ENCODE data around the gene KCNG1. TPM values are rescaled to one million over a fixed set of nuclear protein-coding genes. Genes with fewer than 3 reads are reported as not detected.

Gene KCNG1
- total RNA-seq, 2 donors from 2014 or later, result 0.41 to 1.9 TPM

DNA sequence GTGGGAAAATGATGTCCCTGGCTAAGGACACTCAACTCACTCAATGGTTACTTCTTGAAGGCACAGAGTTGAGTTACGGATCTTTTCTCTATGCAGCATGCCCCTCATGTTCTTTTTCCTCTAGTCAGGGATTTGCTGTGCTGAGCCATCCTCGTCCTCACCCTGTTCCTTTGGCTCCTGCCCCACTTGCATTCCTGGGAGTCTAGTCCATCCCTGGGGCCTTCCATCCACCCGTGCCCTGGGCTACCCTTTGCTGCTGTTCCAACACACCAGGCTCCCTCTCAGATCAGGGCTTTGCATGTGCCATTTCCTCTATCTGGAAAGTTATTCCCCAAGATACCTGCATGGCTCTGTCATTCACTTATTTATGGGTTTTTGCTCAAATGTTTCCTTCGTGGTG, 13.3 kb upstream of the KCNG1 start:
- TF ChIP-seq, protein P1, sequence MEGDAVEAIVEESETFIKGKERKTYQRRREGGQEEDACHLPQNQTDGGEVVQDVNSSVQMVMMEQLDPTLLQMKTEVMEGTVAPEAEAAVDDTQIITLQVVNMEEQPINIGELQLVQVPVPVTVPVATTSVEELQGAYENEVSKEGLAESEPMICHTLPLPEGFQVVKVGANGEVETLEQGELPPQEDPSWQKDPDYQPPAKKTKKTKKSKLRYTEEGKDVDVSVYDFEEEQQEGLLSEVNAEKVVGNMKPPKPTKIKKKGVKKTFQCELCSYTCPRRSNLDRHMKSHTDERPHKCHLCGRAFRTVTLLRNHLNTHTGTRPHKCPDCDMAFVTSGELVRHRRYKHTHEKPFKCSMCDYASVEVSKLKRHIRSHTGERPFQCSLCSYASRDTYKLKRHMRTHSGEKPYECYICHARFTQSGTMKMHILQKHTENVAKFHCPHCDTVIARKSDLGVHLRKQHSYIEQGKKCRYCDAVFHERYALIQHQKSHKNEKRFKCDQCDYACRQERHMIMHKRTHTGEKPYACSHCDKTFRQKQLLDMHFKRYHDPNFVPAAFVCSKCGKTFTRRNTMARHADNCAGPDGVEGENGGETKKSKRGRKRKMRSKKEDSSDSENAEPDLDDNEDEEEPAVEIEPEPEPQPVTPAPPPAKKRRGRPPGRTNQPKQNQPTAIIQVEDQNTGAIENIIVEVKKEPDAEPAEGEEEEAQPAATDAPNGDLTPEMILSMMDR (IDR thresholded peaks at IDR 0.05), result no peak
- ATAC-seq (ENCODE audit: insufficient number of reproducible peaks, low FRiP score, low read depth), result no peak
- Histone ChIP-seq H3K9me3 (no peaks in the 10 kb centered on the region), H3K36me3 (no peaks in the 10 kb centered on the region), H3K27ac (no peak overlapping the region), H3K27me3 (replicated peaks; ENCODE audit: insufficient read depth) (no peaks in the 10 kb centered on the region), H3K4me1 (ENCODE audit: control insufficient read depth in 1 of 2, low read depth in 2 of 2) (no peaks in the 10 kb centered on the region), H3K4me3 (no peak overlapping the region)
- no peak for DNase-seq (ENCODE audit: low spot score)

DNA sequence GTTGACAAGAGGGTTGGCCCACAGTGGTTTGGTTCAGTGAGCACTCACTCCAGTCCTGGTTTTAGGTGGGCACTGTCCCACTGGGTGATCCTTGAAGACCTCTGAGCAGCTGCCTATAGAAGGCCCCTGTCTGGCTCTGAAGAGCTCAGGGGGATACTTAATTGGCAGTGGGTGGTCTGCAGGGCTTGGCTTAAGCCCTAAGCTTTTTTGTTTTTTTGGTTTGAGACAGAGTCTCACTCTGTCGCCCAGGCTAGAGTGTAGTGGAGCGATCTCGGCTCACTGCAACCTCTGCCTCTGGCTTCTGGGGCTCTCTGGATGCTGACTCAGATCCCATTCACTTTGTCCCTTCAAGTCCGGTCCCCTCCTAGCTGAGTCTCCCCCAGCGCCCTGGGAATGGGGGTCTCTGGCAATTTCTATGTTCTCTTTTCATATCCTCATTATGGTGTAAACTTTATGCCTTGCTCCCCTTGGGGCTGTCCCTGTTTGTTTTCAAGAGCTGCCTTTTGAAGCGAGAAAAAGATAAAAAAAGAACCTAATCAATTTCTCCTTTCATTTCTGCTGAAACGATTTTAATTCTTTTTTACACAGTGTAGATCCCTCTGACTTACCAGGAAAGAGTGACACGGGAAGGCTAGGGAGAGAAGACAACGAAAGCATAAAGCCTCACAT, 12.2 kb upstream of the KCNG1 start:
- no peaks in the 10 kb centered on the region for H3K9me3 ChIP-seq
- H3K4me3 ChIP-seq, result no peak overlapping the region
- no peaks in the 10 kb centered on the region for H3K27me3 ChIP-seq (replicated peaks; ENCODE audit: insufficient read depth)
- no peak for DNase-seq (ENCODE audit: low spot score)
- TF ChIP-seq, protein P1 (IDR thresholded peaks at IDR 0.05), result no peak
- H3K27ac ChIP-seq, result no peak overlapping the region
- no peaks in the 10 kb centered on the region for H3K4me1 ChIP-seq (ENCODE audit: control insufficient read depth in 1 of 2, low read depth in 2 of 2)
- ATAC-seq (ENCODE audit: insufficient number of reproducible peaks, low FRiP score, low read depth), result no peak
- H3K36me3 ChIP-seq, result no peaks in the 10 kb centered on the region

DNA sequence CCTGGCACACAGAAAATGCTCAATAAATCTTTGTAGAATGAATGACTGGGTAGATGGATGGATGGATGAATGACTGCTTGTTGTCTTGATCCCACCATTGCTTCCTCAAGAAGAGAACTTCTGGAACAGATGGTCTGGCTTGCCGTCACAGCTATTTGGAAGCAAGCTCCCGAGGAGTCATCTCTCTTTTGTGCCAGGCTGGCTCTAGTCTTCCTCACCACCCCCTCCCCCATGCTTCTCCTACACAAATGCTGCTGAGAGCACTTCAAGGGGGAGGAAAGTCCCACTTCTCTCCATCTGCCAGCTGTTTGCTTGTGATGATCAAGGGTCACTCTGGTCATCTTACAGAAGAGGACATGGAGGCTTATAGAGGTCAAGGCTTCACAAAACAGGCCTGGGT, 11.6 kb upstream of the KCNG1 start:
- H3K27me3 ChIP-seq (replicated peaks; ENCODE audit: insufficient read depth), result peaks cover 4% of the 10 kb centered on the region
- ATAC-seq (ENCODE audit: insufficient number of reproducible peaks, low FRiP score, low read depth) (no peak), DNase-seq (ENCODE audit: low spot score) (no peak)

DNA sequence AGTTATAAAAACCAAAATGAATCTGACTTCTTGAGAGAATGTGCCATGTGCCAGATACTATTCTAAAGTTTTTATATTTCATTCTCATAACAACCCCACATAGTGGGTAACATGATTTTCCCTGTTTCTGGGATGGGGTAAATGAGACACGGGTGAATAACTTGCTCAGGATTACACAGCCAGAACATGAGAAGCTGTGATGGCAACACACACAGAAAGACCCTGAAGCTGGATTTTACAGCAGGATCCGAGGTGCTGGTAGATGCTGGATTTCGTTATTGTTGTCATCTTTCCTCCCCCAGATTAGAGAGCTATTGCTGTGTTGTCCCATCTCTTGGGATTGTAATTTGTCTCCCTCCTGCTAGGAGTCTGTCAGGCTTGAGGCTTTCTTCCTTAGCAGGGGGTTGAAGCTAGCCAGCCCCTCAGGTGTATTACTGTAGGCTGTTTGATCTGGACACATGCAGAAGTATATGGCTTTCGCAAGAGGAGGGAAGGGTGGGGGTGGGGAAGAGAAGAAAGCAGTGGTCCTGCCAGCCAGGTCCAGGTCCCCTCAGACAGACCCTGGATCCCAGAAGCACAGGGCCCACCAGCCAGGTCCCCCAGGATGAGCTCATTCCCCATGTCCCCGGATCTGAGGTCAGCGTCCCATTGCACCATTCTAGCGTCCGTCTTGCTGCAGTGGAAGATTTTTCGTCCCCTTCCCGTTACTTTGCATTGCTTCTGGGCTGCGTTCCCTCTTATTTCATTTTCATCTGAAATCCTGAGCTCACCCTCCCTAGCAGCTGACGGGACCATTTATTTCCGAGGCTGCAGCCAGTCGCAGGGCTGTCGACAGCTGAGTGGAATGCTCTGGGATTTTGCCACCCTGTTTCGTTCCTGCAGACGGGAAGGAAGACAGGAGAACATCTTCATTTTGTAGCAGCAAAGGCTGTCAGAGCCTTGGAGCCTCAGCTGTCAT, 7.3 kb upstream of the KCNG1 start:
- H3K27ac ChIP-seq, result no peak overlapping the region
- no peaks in the 10 kb centered on the region for H3K4me1 ChIP-seq (ENCODE audit: control insufficient read depth in 1 of 2, low read depth in 2 of 2)
- peaks cover 5% of the 10 kb centered on the region for H3K27me3 ChIP-seq (replicated peaks; ENCODE audit: insufficient read depth)

More for the DNA sequence above, 11.6 kb upstream of the KCNG1 start:
- no peak overlapping the region for H3K27ac ChIP-seq
- H3K9me3 ChIP-seq, result no peaks in the 10 kb centered on the region
- TF ChIP-seq, protein P1 (IDR thresholded peaks at IDR 0.05), result no peak
- no peaks in the 10 kb centered on the region for H3K36me3 ChIP-seq
- no peak overlapping the region for H3K4me3 ChIP-seq
- no peaks in the 10 kb centered on the region for H3K4me1 ChIP-seq (ENCODE audit: control insufficient read depth in 1 of 2, low read depth in 2 of 2)

DNA sequence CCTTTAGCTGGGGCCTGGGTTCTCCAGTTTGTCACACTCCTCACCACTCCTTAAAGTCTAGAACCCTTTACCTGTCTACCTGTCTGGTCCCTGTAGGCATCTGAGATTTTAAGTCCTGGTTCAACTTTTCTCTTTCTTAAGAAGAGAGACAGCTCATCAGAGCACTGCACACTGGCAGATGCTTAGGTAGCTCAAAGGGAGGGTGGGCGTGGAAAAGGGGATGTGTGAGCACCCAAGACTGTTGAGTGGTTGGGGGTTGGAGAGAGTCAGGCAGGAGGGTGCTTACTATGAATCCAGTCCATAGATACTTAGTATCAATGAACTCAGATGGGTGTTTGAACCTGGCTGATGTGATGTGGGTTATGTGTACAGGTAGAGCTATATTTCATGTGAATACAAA, 6.6 kb upstream of the KCNG1 start:
- Histone ChIP-seq H3K27ac (no peak overlapping the region), H3K9me3 (no peaks in the 10 kb centered on the region), H3K27me3 (replicated peaks; ENCODE audit: insufficient read depth) (peaks cover 5% of the 10 kb centered on the region), H3K4me1 (ENCODE audit: control insufficient read depth in 1 of 2, low read depth in 2 of 2) (no peaks in the 10 kb centered on the region), H3K36me3 (no peaks in the 10 kb centered on the region), H3K4me3 (no peak overlapping the region)
- ATAC-seq (ENCODE audit: insufficient number of reproducible peaks, low FRiP score, low read depth) (no peak), DNase-seq (ENCODE audit: low spot score) (no peak)
- TF ChIP-seq, protein P1 (IDR thresholded peaks at IDR 0.05), result no peak

More for the DNA sequence above, 7.3 kb upstream of the KCNG1 start:
- TF ChIP-seq, protein P1 (IDR thresholded peaks at IDR 0.05), result no peak
- Histone ChIP-seq H3K9me3 (no peaks in the 10 kb centered on the region), H3K4me3 (no peak overlapping the region), H3K36me3 (no peaks in the 10 kb centered on the region)
- DNase-seq (ENCODE audit: low spot score), result no peak
- no peak for ATAC-seq (ENCODE audit: insufficient number of reproducible peaks, low FRiP score, low read depth)
